ENCODE results near the gene ATP2B2. TPM values are rescaled to one million over a fixed set of nuclear protein-coding genes. Genes with fewer than 3 reads are reported as not detected.

The ATP2B2 gene
- total and polyA plus RNA-seq, 2 of the 8 experiments (the other 6 are each of a cell fraction or from before 2014, with no cell fraction given), result 0.14 to 1.2 TPM

DNA sequence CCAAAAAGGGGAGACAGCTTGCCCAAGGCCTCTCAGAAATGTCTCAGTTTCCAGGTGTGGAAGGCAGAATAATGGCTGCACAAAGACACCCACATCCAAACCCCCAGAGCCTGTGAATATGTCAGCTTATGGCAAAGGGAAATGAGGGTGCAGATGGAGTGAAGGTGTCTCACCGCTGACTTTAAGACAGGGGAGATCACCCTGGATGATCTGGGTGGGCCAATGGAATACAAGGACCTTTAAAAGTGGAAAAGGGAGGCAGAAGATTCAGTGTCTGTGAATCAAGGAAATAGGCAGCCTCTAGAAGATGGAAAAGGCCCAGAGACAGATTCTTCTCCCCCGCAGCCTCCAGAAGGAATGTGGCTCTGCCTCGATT, 48.8 kb upstream of the ATP2B2 start (continued):
- TF ChIP-seq, protein P1, sequence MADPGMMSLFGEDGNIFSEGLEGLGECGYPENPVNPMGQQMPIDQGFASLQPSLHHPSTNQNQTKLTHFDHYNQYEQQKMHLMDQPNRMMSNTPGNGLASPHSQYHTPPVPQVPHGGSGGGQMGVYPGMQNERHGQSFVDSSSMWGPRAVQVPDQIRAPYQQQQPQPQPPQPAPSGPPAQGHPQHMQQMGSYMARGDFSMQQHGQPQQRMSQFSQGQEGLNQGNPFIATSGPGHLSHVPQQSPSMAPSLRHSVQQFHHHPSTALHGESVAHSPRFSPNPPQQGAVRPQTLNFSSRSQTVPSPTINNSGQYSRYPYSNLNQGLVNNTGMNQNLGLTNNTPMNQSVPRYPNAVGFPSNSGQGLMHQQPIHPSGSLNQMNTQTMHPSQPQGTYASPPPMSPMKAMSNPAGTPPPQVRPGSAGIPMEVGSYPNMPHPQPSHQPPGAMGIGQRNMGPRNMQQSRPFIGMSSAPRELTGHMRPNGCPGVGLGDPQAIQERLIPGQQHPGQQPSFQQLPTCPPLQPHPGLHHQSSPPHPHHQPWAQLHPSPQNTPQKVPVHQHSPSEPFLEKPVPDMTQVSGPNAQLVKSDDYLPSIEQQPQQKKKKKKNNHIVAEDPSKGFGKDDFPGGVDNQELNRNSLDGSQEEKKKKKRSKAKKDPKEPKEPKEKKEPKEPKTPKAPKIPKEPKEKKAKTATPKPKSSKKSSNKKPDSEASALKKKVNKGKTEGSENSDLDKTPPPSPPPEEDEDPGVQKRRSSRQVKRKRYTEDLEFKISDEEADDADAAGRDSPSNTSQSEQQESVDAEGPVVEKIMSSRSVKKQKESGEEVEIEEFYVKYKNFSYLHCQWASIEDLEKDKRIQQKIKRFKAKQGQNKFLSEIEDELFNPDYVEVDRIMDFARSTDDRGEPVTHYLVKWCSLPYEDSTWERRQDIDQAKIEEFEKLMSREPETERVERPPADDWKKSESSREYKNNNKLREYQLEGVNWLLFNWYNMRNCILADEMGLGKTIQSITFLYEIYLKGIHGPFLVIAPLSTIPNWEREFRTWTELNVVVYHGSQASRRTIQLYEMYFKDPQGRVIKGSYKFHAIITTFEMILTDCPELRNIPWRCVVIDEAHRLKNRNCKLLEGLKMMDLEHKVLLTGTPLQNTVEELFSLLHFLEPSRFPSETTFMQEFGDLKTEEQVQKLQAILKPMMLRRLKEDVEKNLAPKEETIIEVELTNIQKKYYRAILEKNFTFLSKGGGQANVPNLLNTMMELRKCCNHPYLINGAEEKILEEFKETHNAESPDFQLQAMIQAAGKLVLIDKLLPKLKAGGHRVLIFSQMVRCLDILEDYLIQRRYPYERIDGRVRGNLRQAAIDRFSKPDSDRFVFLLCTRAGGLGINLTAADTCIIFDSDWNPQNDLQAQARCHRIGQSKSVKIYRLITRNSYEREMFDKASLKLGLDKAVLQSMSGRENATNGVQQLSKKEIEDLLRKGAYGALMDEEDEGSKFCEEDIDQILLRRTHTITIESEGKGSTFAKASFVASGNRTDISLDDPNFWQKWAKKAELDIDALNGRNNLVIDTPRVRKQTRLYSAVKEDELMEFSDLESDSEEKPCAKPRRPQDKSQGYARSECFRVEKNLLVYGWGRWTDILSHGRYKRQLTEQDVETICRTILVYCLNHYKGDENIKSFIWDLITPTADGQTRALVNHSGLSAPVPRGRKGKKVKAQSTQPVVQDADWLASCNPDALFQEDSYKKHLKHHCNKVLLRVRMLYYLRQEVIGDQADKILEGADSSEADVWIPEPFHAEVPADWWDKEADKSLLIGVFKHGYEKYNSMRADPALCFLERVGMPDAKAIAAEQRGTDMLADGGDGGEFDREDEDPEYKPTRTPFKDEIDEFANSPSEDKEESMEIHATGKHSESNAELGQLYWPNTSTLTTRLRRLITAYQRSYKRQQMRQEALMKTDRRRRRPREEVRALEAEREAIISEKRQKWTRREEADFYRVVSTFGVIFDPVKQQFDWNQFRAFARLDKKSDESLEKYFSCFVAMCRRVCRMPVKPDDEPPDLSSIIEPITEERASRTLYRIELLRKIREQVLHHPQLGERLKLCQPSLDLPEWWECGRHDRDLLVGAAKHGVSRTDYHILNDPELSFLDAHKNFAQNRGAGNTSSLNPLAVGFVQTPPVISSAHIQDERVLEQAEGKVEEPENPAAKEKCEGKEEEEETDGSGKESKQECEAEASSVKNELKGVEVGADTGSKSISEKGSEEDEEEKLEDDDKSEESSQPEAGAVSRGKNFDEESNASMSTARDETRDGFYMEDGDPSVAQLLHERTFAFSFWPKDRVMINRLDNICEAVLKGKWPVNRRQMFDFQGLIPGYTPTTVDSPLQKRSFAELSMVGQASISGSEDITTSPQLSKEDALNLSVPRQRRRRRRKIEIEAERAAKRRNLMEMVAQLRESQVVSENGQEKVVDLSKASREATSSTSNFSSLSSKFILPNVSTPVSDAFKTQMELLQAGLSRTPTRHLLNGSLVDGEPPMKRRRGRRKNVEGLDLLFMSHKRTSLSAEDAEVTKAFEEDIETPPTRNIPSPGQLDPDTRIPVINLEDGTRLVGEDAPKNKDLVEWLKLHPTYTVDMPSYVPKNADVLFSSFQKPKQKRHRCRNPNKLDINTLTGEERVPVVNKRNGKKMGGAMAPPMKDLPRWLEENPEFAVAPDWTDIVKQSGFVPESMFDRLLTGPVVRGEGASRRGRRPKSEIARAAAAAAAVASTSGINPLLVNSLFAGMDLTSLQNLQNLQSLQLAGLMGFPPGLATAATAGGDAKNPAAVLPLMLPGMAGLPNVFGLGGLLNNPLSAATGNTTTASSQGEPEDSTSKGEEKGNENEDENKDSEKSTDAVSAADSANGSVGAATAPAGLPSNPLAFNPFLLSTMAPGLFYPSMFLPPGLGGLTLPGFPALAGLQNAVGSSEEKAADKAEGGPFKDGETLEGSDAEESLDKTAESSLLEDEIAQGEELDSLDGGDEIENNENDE (IDR thresholded peaks at IDR 0.05; ENCODE audit: insufficient replicate concordance, low read length), result no peak
- TF ChIP-seq RNF2 (IDR thresholded peaks at IDR 0.05; ENCODE audit: borderline replicate concordance, low read depth, low read length, missing control alignments, poor library complexity, severe bottlenecking) (no peak), NANOG (IDR thresholded peaks at IDR 0.05; ENCODE audit: insufficient read depth, low read depth, low read length, poor library complexity, severe bottlenecking) (no peak), RXRA (IDR thresholded peaks at IDR 0.05; ENCODE audit: insufficient read depth, low read depth, low read length) (no peak), SRF (IDR thresholded peaks at IDR 0.05; ENCODE audit: low read depth, low read length) (no peak), BACH1 (IDR thresholded peaks at IDR 0.05; ENCODE audit: low read length) (no peak), FOSL1 (IDR thresholded peaks at IDR 0.05; ENCODE audit: insufficient read depth, low read depth, low read length) (no peak), CREB1 (IDR thresholded peaks at IDR 0.05) (no peak)
- TF ChIP-seq, protein P2, sequence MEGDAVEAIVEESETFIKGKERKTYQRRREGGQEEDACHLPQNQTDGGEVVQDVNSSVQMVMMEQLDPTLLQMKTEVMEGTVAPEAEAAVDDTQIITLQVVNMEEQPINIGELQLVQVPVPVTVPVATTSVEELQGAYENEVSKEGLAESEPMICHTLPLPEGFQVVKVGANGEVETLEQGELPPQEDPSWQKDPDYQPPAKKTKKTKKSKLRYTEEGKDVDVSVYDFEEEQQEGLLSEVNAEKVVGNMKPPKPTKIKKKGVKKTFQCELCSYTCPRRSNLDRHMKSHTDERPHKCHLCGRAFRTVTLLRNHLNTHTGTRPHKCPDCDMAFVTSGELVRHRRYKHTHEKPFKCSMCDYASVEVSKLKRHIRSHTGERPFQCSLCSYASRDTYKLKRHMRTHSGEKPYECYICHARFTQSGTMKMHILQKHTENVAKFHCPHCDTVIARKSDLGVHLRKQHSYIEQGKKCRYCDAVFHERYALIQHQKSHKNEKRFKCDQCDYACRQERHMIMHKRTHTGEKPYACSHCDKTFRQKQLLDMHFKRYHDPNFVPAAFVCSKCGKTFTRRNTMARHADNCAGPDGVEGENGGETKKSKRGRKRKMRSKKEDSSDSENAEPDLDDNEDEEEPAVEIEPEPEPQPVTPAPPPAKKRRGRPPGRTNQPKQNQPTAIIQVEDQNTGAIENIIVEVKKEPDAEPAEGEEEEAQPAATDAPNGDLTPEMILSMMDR (IDR thresholded peaks at IDR 0.05; ENCODE audit: control extremely low read depth in 1 of 3, insufficient read depth in 1 of 3, low read depth in 1 of 3, low read length in 3 of 3), result no peak

All from H1 (cell line).